Mesenchymal stem cell (in vitro differentiated cells and primary cell): ENCODE results near the gene BHMT2.

ENCODE experiments used
- DNase-seq: peaks from one replicate; pipeline ENCODE4 v3.0.0-alpha.2; 2013
- H2AFZ ChIP-seq: one replicate; pipeline ENCODE4 v1.6.1; 2013; ENCODE audit warnings: low read depth, mild to moderate bottlenecking, control low read depth, inconsistent platforms, low read length, moderate library complexity
- H2AK5ac ChIP-seq: 2 replicates; pipeline ENCODE4 v1.6.1; 2013; ENCODE audit warnings: low read length, moderate library complexity, mild to moderate bottlenecking, inconsistent platforms; ENCODE audit not compliant: severe bottlenecking
- H2BK120ac ChIP-seq: one replicate; pipeline ENCODE4 v1.6.1; 2013; ENCODE audit warnings: low read depth, mild to moderate bottlenecking, inconsistent platforms, low read length, moderate library complexity
- H2BK12ac ChIP-seq, 2 experiments: one replicate each; pipeline ENCODE4 v1.6.1; 2013; ENCODE audit warnings: inconsistent platforms in 2 of 2, low read length in 2 of 2, mild to moderate bottlenecking in 2 of 2, moderate library complexity in 2 of 2, control low read depth in 1 of 2
- H2BK15ac ChIP-seq: one replicate; pipeline ENCODE4 v1.6.1; 2013; ENCODE audit warnings: mild to moderate bottlenecking, low read depth, inconsistent platforms; ENCODE audit not compliant: poor library complexity, severe bottlenecking
- H2BK5ac ChIP-seq: 2 replicates; pipeline ENCODE4 v1.6.1; 2013; ENCODE audit warnings: low read depth, mild to moderate bottlenecking, low read length, control low read depth, inconsistent platforms; ENCODE audit not compliant: poor library complexity, severe bottlenecking
- H3K14ac ChIP-seq, 2 experiments: one replicate each; pipeline ENCODE4 v1.6.1; 2013; ENCODE audit warnings: inconsistent platforms in 2 of 2, low read length in 2 of 2, control low read depth in 1 of 2, mild to moderate bottlenecking in 1 of 2, moderate library complexity in 1 of 2
- H3K18ac ChIP-seq, 2 experiments: one replicate each; pipeline ENCODE4 v1.6.1; 2013; ENCODE audit warnings: inconsistent platforms in 2 of 2, low read length in 2 of 2, control low read depth in 1 of 2, low read depth in 1 of 2, mild to moderate bottlenecking in 1 of 2
- H3K23ac ChIP-seq, 2 experiments: one replicate each; pipeline ENCODE4 v1.6.1; 2013; ENCODE audit warnings: inconsistent platforms in 2 of 2, low read length in 2 of 2, mild to moderate bottlenecking in 2 of 2, moderate library complexity in 2 of 2, control low read depth in 1 of 2
- H3K27ac ChIP-seq: 2 replicates; pipeline ENCODE4 v1.5.1; 2013; ENCODE audit warnings: mild to moderate bottlenecking, moderate library complexity, low read length, control low read depth, inconsistent platforms; ENCODE audit not compliant: poor library complexity, severe bottlenecking
- H3K27me3 ChIP-seq, 2 experiments: 2 replicates each; pipeline versions ENCODE4 v1.6.1 to v1.7.0; 2013; ENCODE audit warnings: low read length in 2 of 2, mild to moderate bottlenecking in 2 of 2, moderate library complexity in 2 of 2, control low read depth in 1 of 2, inconsistent platforms in 1 of 2; ENCODE audit not compliant: control insufficient read depth in 1 of 2, insufficient read depth in 1 of 2
- H3K36me3 ChIP-seq, 2 experiments: 2 replicates each; pipeline versions ENCODE4 v1.6.1 to v1.7.0; 2013; ENCODE audit warnings: low read length in 2 of 2, control low read depth in 1 of 2, inconsistent platforms in 1 of 2, low read depth in 1 of 2, mild to moderate bottlenecking in 1 of 2; ENCODE audit not compliant: insufficient read depth in 2 of 2, control insufficient read depth in 1 of 2
- H3K4ac ChIP-seq, 2 experiments: one replicate each; pipeline ENCODE4 v1.6.1; 2013; ENCODE audit warnings: inconsistent platforms in 2 of 2, low read length in 2 of 2, mild to moderate bottlenecking in 2 of 2, moderate library complexity in 2 of 2, control low read depth in 1 of 2, low read depth in 1 of 2
- H3K4me1 ChIP-seq: 2 replicates; pipeline ENCODE4 v1.6.1; 2013; ENCODE audit warnings: low read depth, low read length, control low read depth; ENCODE audit not compliant: control insufficient read depth, insufficient read depth
- H3K4me2 ChIP-seq: 2 replicates; pipeline ENCODE4 v1.6.1; 2013; ENCODE audit warnings: low read length, mild to moderate bottlenecking, inconsistent platforms; ENCODE audit not compliant: poor library complexity, severe bottlenecking
- H3K4me3 ChIP-seq, 2 experiments: 2 replicates each; pipeline versions ENCODE4 v1.5.1 to v1.7.0; 2013; ENCODE audit warnings: low read length in 2 of 2, mild to moderate bottlenecking in 2 of 2, control low read depth in 1 of 2, low read depth in 1 of 2; ENCODE audit not compliant: insufficient read depth in 1 of 2
- H3K79me1 ChIP-seq: replicated peaks from 2 replicates; pipeline ENCODE4 v1.6.1; 2013; ENCODE audit warnings: mild to moderate bottlenecking, control low read depth, low read length, inconsistent platforms; ENCODE audit not compliant: poor library complexity, severe bottlenecking
- H3K9ac ChIP-seq: 2 replicates; pipeline ENCODE4 v1.7.0; 2013; ENCODE audit warnings: mild to moderate bottlenecking, low read length, moderate library complexity
- H3K9me3 ChIP-seq: 2 replicates; pipeline ENCODE4 v1.7.0; 2013; ENCODE audit warnings: mild to moderate bottlenecking, low read length; ENCODE audit not compliant: control insufficient read depth
- H4K8ac ChIP-seq: one replicate; pipeline ENCODE4 v1.6.1; 2013; ENCODE audit warnings: inconsistent platforms, mild to moderate bottlenecking, low read length, moderate library complexity
- H4K91ac ChIP-seq: one replicate; pipeline ENCODE4 v1.6.1; 2013; ENCODE audit warnings: mild to moderate bottlenecking, low read length, inconsistent platforms
- WGBS: methylation state at CpG from one replicate; pipeline ENCODE4 v1.1.7; 2013; ENCODE audit warnings: mixed read lengths; 5-methylcytosine and 5-hydroxymethylcytosine counted together

BHMT2 gene

DNA sequence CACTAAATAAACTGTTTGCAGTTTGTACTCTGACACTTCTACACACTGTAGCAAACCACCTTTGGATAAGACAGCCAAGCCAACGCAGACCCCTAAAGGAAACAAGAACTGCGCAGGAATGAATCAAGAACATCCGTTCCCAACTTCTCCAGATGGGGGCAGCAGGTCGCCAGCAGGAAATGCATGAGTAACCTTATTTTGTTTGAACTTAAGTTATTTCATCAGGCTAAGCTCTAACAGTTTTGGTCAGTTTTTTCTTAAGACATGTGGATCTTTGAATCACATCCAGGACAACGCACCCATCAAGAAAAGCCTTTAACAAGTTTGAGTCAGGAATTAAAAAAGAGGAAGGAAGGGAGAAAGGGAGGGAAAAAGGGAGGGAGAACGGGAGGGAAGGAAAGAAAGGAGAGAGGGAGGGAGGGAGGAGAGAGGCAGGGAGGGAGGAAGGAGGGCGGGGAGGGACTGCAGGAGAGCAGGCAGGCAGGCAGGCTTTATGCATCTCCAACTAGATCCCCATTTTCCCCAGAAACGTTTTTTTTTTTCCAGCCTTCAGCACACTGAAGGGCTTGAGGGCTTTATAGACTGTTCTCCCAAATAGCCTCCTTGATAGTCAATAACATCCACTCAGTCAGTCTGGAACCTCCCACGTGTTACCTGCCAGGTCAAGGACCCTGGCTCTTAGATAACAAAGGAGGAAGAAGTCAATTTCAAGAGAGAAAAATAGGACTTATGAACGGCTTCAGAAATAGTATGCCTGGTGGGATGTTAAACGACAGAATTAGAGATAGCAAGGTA is 64.3 kb downstream of the BHMT2 start:
- H3K27me3 ChIP-seq: peaks cover 0 to 4% of the 10 kb centered on the region in 2 experiments
- peak; percentile 86 for DNase-seq

DNA sequence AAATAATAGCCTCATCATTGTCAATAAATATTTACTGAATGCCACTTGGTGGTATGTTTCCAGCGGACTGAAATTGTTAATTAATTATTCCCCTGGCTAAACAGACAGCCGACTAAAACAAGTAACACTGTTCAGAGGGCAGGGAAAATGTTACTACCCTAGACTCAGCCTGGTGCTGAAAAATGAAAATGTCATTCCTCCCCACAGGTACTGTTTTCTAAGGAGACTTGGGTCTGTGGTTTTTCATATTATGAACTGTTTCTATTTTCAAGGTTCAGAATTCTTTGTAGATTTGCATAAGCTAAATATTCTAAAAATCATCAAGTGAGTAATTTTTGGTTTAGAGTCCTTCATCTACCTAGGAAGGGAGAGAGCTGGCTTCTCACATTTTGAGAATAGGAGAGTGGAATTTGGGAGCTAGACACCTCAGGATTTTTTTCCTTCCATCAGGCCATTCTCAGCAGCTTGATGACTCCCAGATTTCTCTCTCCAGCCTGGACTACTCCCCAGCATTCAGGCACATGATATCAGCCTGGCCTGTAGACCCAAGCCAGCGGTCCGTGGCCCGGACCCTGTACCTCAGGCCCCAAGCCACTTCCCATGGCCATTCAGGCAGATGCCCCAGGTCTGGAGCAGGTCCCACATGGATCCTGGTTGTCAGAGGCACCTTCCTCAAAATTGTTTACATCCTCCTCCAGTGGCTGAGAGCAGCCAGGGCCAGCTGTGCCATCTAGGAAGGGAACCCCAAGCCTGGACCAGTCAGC is 66.4 kb downstream of the BHMT2 start:
- H3K27me3 ChIP-seq: no peaks in the 10 kb centered on the region
- H3K9me3 ChIP-seq: peaks cover 9% of the 10 kb centered on the region
- H3K4me3 ChIP-seq: no peak overlapping the region
- no peak overlapping the region for H2BK5ac ChIP-seq
- H3K23ac ChIP-seq: no peak overlapping the region
- no peak overlapping the region for H3K4ac ChIP-seq
- H3K4me1 ChIP-seq: no peaks in the 10 kb centered on the region
- no peak overlapping the region for H4K91ac ChIP-seq
- no peak overlapping the region for H3K14ac ChIP-seq
- H2BK120ac ChIP-seq: no peak overlapping the region
- H3K79me1 ChIP-seq: no peaks in the 10 kb centered on the region
- H4K8ac ChIP-seq: peak overlapping the region; percentile 36
- no peak for DNase-seq
- peak overlapping the region in 1 of 2 experiments; percentile 31 for H2BK12ac ChIP-seq
- peak overlapping the region; percentile 93 for H2BK15ac ChIP-seq
- no peak overlapping the region for H2AFZ ChIP-seq
- H3K27ac ChIP-seq: no peak overlapping the region
- no peaks in the 10 kb centered on the region for H3K36me3 ChIP-seq
- H3K4me2 ChIP-seq: no peak overlapping the region
- WGBS: 92% methylated on average over 5 of the region's 5 CpGs
- peak overlapping the region; percentile 41 for H2AK5ac ChIP-seq
- H3K9ac ChIP-seq: no peak overlapping the region
- H3K18ac ChIP-seq: no peak overlapping the region

More for the DNA sequence above, 64.3 kb downstream of the BHMT2 start:
- Histone ChIP-seq H3K9ac (peak overlapping the region; percentile 90), H3K9me3 (no peaks in the 10 kb centered on the region), H2BK15ac (no peak overlapping the region), H4K91ac (no peak overlapping the region), H3K36me3 (no peaks in the 10 kb centered on the region), H3K27ac (no peak overlapping the region), H2AFZ (no peak overlapping the region), H2BK12ac (no peak overlapping the region), H2BK5ac (no peak overlapping the region), H4K8ac (no peak overlapping the region), H3K79me1 (no peaks in the 10 kb centered on the region), H3K4ac (no peak overlapping the region), H3K4me3 (peak overlapping the region in 1 of 2 experiments; percentile 68), H3K23ac (no peak overlapping the region), H3K14ac (no peak overlapping the region), H3K18ac (no peak overlapping the region), H2BK120ac (no peak overlapping the region), H3K4me2 (peak overlapping the region; percentile 66), H3K4me1 (no peaks in the 10 kb centered on the region), H2AK5ac (no peak overlapping the region)
- WGBS: 18% methylated on average over 9 of the region's 11 CpGs

DNA sequence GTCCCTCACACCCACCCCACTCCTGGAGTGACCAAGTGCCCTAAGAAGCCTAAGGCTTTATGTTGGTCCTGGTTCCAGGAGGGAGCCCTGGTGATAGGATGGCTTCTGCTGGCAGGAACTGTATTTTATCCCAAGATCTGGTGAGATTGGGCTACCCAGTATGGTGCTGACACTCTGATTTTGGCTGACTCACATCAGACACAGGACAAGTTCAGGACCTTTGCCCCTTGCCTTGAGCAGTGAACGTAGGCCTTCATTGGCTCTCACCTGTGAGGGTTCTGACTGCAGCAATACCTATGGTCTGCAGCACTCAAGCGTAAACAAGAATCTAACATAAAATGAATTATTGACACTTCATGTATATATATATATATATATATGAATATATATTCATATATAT is 67.1 kb downstream of the BHMT2 start:
- no peak overlapping the region for H2AFZ ChIP-seq
- no peaks in the 10 kb centered on the region for H3K4me1 ChIP-seq
- no peak overlapping the region for H3K18ac ChIP-seq
- H3K9me3 ChIP-seq: peaks cover 11% of the 10 kb centered on the region
- WGBS: 67% methylated on average over 1 of the region's 2 CpGs
- no peak overlapping the region for H3K23ac ChIP-seq
- H2AK5ac ChIP-seq: peak overlapping the region; percentile 41
- no peak overlapping the region for H4K8ac ChIP-seq
- H3K27me3 ChIP-seq: no peaks in the 10 kb centered on the region
- H2BK15ac ChIP-seq: no peak overlapping the region
- H3K4ac ChIP-seq: no peak overlapping the region
- H2BK5ac ChIP-seq: no peak overlapping the region
- H3K4me2 ChIP-seq: no peak overlapping the region
- no peak overlapping the region for H4K91ac ChIP-seq
- no peak overlapping the region for H3K27ac ChIP-seq
- H3K36me3 ChIP-seq: no peaks in the 10 kb centered on the region
- no peak overlapping the region for H3K14ac ChIP-seq
- H2BK120ac ChIP-seq: no peak overlapping the region
- peak overlapping the region in 1 of 2 experiments; percentile 31 for H2BK12ac ChIP-seq
- no peaks in the 10 kb centered on the region for H3K79me1 ChIP-seq
- H3K4me3 ChIP-seq: no peak overlapping the region
- no peak for DNase-seq
- no peak overlapping the region for H3K9ac ChIP-seq
